CD4-positive, alpha-beta memory T cell (primary cell): ENCODE results near the gene ALDOC. TPM values are rescaled to one million over a fixed set of nuclear protein-coding genes. Genes with fewer than 3 reads are reported as not detected.

Experiments
- CTCF ChIA-PET: fragments of 350-600 bp; sonication (Branson Sonifier 250); formaldehyde crosslinking; loops from one replicate; lab custom pipeline; 2021; ENCODE audit warnings: inconsistent platforms; ENCODE audit not compliant: partially characterized antibody; lab: Charles Lee
- POLR2A ChIA-PET: fragments of 350-600 bp; sonication (Branson Sonifier 250); formaldehyde crosslinking; loops from one replicate; lab custom pipeline; 2021; ENCODE audit not compliant: partially characterized antibody; lab: Charles Lee
- DNase-seq, 5 donors: peaks; one replicate each; pipeline versions ENCODE4 v3.0.0 to v3.0.0-alpha.2; 2020 to 2022; ENCODE audit warnings: mixed read lengths in 1 of 5
- H3K27ac ChIP-seq: one replicate; pipeline ENCODE4 v1.7.0; 2013; ENCODE audit warnings: low read depth, low read length
- H3K27me3 ChIP-seq: 2 replicates; pipeline ENCODE4 v1.7.0; 2013; ENCODE audit warnings: mild to moderate bottlenecking, low read length, moderate library complexity; ENCODE audit not compliant: insufficient read depth
- H3K36me3 ChIP-seq: 2 replicates; pipeline ENCODE4 v1.7.0; 2013; ENCODE audit warnings: mild to moderate bottlenecking, low read length, moderate library complexity; ENCODE audit not compliant: insufficient read depth
- H3K4me1 ChIP-seq: 2 replicates; pipeline ENCODE4 v1.7.0; 2013; ENCODE audit warnings: mild to moderate bottlenecking, low read length, moderate library complexity; ENCODE audit not compliant: insufficient read depth
- H3K4me3 ChIP-seq, 2 donors: one replicate each; pipeline ENCODE4 v1.7.0; 2013; ENCODE audit warnings: low read length in 2 of 2, mild to moderate bottlenecking in 1 of 2
- H3K9me3 ChIP-seq, 2 donors: one replicate each; pipeline ENCODE4 v1.7.0; 2013; ENCODE audit warnings: low read length in 2 of 2, control low read depth in 1 of 2; ENCODE audit not compliant: control insufficient read depth in 1 of 2
- H3K27ac Mint-ChIP-seq, 7 donors: one replicate each; pipeline ENCODE4 v1.8.0; 2020 to 2021; ENCODE audit warnings: mixed read lengths in 7 of 7, mild to moderate bottlenecking in 6 of 7, inconsistent platforms in 3 of 7, moderate library complexity in 3 of 7
- H3K27me3 Mint-ChIP-seq, 2 donors: one replicate each; pipeline ENCODE4 v1.8.0; 2020 to 2021; ENCODE audit warnings: mixed read lengths in 2 of 2
- H3K36me3 Mint-ChIP-seq, 2 donors: one replicate each; pipeline ENCODE4 v1.8.0; 2020 to 2021; ENCODE audit warnings: mixed read lengths in 2 of 2, inconsistent platforms in 1 of 2, mild to moderate bottlenecking in 1 of 2
- H3K4me1 Mint-ChIP-seq, 4 donors: one replicate each; pipeline ENCODE4 v1.8.0; 2020 to 2021; ENCODE audit warnings: mixed read lengths in 4 of 4, mild to moderate bottlenecking in 1 of 4
- H3K4me3 Mint-ChIP-seq, 8 donors: one replicate each; pipeline ENCODE4 v1.8.0; 2020 to 2021; ENCODE audit warnings: mixed read lengths in 8 of 8, mild to moderate bottlenecking in 7 of 8, moderate library complexity in 6 of 8, inconsistent platforms in 3 of 8
- H3K9me3 Mint-ChIP-seq, 8 donors: one replicate each; pipeline ENCODE4 v1.8.0; 2020 to 2021; ENCODE audit warnings: mixed read lengths in 8 of 8, mild to moderate bottlenecking in 5 of 8, inconsistent platforms in 3 of 8, moderate library complexity in 1 of 8
- intact Hi-C: fragments of 100-400 bp; cut with micrococcal nuclease; formaldehyde crosslinking; loops from one replicate; pipeline ENCODE4 v1.15.1; 2023
- polyA plus RNA-seq, 2 donors: library from polyadenylated mRNA; unstranded; fragments of 300-500 nt; fragmentation: Illumina TruSeq; gene quantifications; one replicate each; pipeline ENCODE4 v1.2.3, GENCODE V29; 2021
- total RNA-seq, 2 experiments: library from RNA; stranded (reverse); gene quantifications; one replicate each; pipeline ENCODE4 v1.2.3, GENCODE V29; 2021

ALDOC gene
- total and polyA plus RNA-seq, 4 experiments from 2014 or later = 30.1 to 62.2 (median 41.9) TPM

- intact Hi-C loops = no loop called here
- Histone ChIP-seq H3K36me3 (no peaks in the 10 kb centered on the region), H3K4me1 (no peaks in the 10 kb centered on the region), H3K27me3 (no peaks in the 10 kb centered on the region), H3K27ac (no peak overlapping the region), H3K9me3 (no peaks in the 10 kb centered on the region), H3K4me3 (no peak overlapping the region)
- no peaks in the 10 kb centered on the region for H3K4me1 Mint-ChIP-seq
- H3K36me3 Mint-ChIP-seq = no peaks in the 10 kb centered on the region
- CTCF ChIA-PET = no interaction called here
- no peaks in the 10 kb centered on the region for H3K27me3 Mint-ChIP-seq
- no peak for DNase-seq
- POLR2A ChIA-PET = no interaction called here
- H3K27ac Mint-ChIP-seq = no peak overlapping the region
- H3K9me3 Mint-ChIP-seq = no peaks in the 10 kb centered on the region
- no peak overlapping the region for H3K4me3 Mint-ChIP-seq
Measured at GRCh38 chr17:28523186-28523585, 53.5 kb downstream of the ALDOC start.

Other genes with a start within 250 kb of the ALDOC start
- 10 to 100 TPM; 42.9 to 43.6 TPM for gene IFT20, start 241.4 kb downstream of the ALDOC start, total RNA-seq
- gene IFT20, start 241.4 kb downstream of the ALDOC start, polyA plus RNA-seq = 10 to 100 TPM; 38.7 to 63.7 TPM
- gene TNFAIP1, start 241.1 kb downstream of the ALDOC start, total RNA-seq = 10 to 100 TPM; 26.2 to 32.1 TPM
- 10 to 100 TPM in 1 of 2 donors, 1 to 10 TPM in 1; 4.1 to 16.1 TPM for gene TNFAIP1, start 241.1 kb downstream of the ALDOC start, polyA plus RNA-seq
- gene POLDIP2, start 219.4 kb downstream of the ALDOC start, total RNA-seq = 10 to 100 TPM; 27.8 to 28.7 TPM
- 100 to 1,000 TPM in 1 of 2 donors, 10 to 100 TPM in 1; 67.8 to 125 TPM for gene POLDIP2, start 219.4 kb downstream of the ALDOC start, polyA plus RNA-seq
- not detected for gene SEBOX, start 211.7 kb downstream of the ALDOC start, total RNA-seq
- not detected for gene SEBOX, start 211.7 kb downstream of the ALDOC start, polyA plus RNA-seq
- gene VTN, start 206.6 kb downstream of the ALDOC start, total RNA-seq = under 1 TPM in 1 of 2 experiments, not detected in 1; 0.28 TPM
- not detected for gene VTN, start 206.6 kb downstream of the ALDOC start, polyA plus RNA-seq
- gene SARM1, start 205.2 kb downstream of the ALDOC start, total RNA-seq = 10 to 100 TPM; 37.6 to 40.3 TPM
- gene SARM1, start 205.2 kb downstream of the ALDOC start, polyA plus RNA-seq = 1 to 10 TPM; 7.3 to 9.7 TPM
- gene SLC46A1, start 170.7 kb downstream of the ALDOC start, total RNA-seq = 1 to 10 TPM; 2.4 to 2.6 TPM
- gene SLC46A1, start 170.7 kb downstream of the ALDOC start, polyA plus RNA-seq = 1 to 10 TPM in 1 of 2 donors, not detected in 1; 2.3 TPM
- gene SLC13A2, start 103.3 kb downstream of the ALDOC start, total RNA-seq = not detected
- gene SLC13A2, start 103.3 kb downstream of the ALDOC start, polyA plus RNA-seq = not detected
- not detected for gene FOXN1, start 70.5 kb downstream of the ALDOC start, total RNA-seq
- not detected for gene FOXN1, start 70.5 kb downstream of the ALDOC start, polyA plus RNA-seq
- gene UNC119, start 24.3 kb downstream of the ALDOC start, total RNA-seq = 10 to 100 TPM; 38.8 to 39.6 TPM
- gene UNC119, start 24.3 kb downstream of the ALDOC start, polyA plus RNA-seq = 10 to 100 TPM; 31.8 to 44.0 TPM
- gene PIGS, start 5.4 kb downstream of the ALDOC start, total RNA-seq = 10 to 100 TPM; 57.9 to 58.2 TPM
- gene PIGS, start 5.4 kb downstream of the ALDOC start, polyA plus RNA-seq = 10 to 100 TPM; 57.3 to 69.8 TPM
- 10 to 100 TPM in 1 of 2 experiments, 1 to 10 TPM in 1; 9.2 to 10.2 TPM for gene SPAG5, start 22.1 kb upstream of the ALDOC start, total RNA-seq
- 1 to 10 TPM in 1 of 2 donors, not detected in 1; 1.4 TPM for gene SPAG5, start 22.1 kb upstream of the ALDOC start, polyA plus RNA-seq
- 10 to 100 TPM; 27.2 to 29.6 TPM for gene RSKR, start 37.3 kb upstream of the ALDOC start, total RNA-seq
- gene RSKR, start 37.3 kb upstream of the ALDOC start, polyA plus RNA-seq = not detected
- 100 to 1,000 TPM; 132 to 149 TPM for gene BLTP2, start 68.3 kb upstream of the ALDOC start, total RNA-seq
- gene BLTP2, start 68.3 kb upstream of the ALDOC start, polyA plus RNA-seq = 10 to 100 TPM; 23.5 to 49.9 TPM
- gene SDF2, start 85.0 kb upstream of the ALDOC start, total RNA-seq = 10 to 100 TPM; 41.5 to 48.1 TPM
- 10 to 100 TPM; 56.3 to 92.0 TPM for gene SDF2, start 85.0 kb upstream of the ALDOC start, polyA plus RNA-seq
- gene SUPT6H, start 85.3 kb upstream of the ALDOC start, total RNA-seq = 100 to 1,000 TPM in 1 of 2 experiments, 10 to 100 TPM in 1; 96.5 to 102 TPM
- 10 to 100 TPM in 1 of 2 donors, under 1 TPM in 1; 0.81 to 24.0 TPM for gene SUPT6H, start 85.3 kb upstream of the ALDOC start, polyA plus RNA-seq
- gene PROCA1, start 135.0 kb upstream of the ALDOC start, total RNA-seq = 10 to 100 TPM; 14.3 to 17.4 TPM
- 1 to 10 TPM in 1 of 2 donors, under 1 TPM in 1; 0.12 to 1.4 TPM for gene PROCA1, start 135.0 kb upstream of the ALDOC start, polyA plus RNA-seq
- 1 to 10 TPM; 4.0 to 6.3 TPM for gene RAB34, start 141.0 kb upstream of the ALDOC start, total RNA-seq
- gene RAB34, start 141.0 kb upstream of the ALDOC start, polyA plus RNA-seq = 1 to 10 TPM; 3.0 to 8.7 TPM
- gene RPL23A, start 143.1 kb upstream of the ALDOC start, total RNA-seq = 1,000 to 10,000 TPM; 3,285 to 3,424 TPM
- gene RPL23A, start 143.1 kb upstream of the ALDOC start, polyA plus RNA-seq = 1,000 to 10,000 TPM; 5,402 to 5,583 TPM
- 1 to 10 TPM; 1.0 to 2.2 TPM for gene TLCD1, start 149.3 kb upstream of the ALDOC start, total RNA-seq
- under 1 TPM in 1 of 2 donors, not detected in 1; 0.52 TPM for gene TLCD1, start 149.3 kb upstream of the ALDOC start, polyA plus RNA-seq
- gene NEK8, start 151.9 kb upstream of the ALDOC start, total RNA-seq = 10 to 100 TPM; 11.4 to 13.8 TPM
- gene NEK8, start 151.9 kb upstream of the ALDOC start, polyA plus RNA-seq = 1 to 10 TPM; 1.9 to 4.5 TPM
- 10 to 100 TPM; 31.2 to 32.9 TPM for gene TRAF4, start 167.1 kb upstream of the ALDOC start, total RNA-seq
- 1 to 10 TPM in 1 of 2 donors, under 1 TPM in 1; 0.61 to 2.5 TPM for gene TRAF4, start 167.1 kb upstream of the ALDOC start, polyA plus RNA-seq